Measurements from ENCODE around the gene ACTN4.
"Not testable (repeated sequence)": the region's sequence is repeated elsewhere in the genome, so short reads cannot be mapped to it uniquely, and the experiment has no call there.

The ACTN4 gene

DNA sequence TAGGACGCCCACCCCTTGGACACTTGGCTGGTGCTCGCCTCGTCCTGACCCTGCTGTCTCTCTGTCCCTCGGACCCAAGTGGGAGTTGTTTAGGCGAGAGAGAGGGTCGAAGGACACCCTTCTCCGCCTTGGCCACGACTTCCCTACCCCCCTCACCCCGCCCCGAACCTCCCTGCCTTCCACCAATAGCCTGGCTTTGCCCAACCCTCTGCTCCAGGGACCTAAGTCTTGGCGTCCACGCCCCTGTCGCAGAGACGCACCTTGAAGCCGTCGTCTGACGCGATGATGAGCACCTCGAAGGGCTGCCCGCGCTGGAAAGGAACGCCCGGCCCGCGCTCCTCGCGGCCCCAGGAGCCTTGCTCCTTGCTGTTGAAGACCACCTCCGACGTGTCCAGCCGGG lies 124.1 kb downstream of the ACTN4 start:
- not testable (repeated sequence) for DNase-seq

GRCh38 chr19:38773469-38774177 lies 126.2 kb downstream of the ACTN4 start, which contains the start of gene LGALS7:
TSS of gene LGALS7 (minus strand) at chr19:38773517. CDS start at chr19:38773492, 25 bp downstream.
- no peak for DNase-seq

DNA sequence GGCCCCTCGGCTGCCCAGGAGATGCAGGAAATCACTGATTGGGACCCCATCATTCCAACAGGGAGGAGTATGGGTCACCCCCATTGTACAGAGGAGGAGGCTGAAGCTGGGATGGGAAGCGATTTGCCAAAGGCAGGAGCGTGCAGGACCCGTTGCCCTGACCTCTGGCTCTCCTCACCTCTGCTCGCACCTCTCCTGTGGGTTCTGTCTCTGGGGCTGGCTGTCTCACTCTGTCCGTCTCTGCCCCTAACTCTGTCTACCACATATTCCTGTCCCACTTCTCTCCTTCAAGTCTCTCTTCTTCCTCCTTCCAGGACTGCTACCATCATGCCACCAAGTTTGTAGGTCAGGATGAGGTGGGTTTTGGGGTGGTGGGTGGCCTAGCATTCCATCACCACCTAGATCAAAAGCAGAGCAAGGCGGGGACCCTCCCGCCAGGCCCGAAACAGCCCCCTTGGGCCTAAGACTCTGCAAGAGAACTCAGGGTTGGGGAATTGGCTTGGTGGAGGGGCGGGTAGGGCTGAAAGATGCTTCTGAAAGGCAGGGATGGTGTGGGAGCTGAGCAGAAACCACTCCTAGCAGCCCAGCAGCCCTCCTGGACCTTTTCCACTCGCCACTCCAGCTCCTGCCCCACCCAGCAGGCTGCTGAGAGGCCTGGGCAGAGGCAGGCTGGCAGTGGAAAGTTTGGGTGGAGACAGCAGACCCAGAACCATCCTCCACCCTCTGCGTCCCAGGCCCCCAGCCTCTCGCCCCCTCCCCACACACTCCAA lies 126.9 kb downstream of the ACTN4 start:
- DNase-seq = no peak

- DNase-seq = no peak
These were observed 131.3 kb downstream of the ACTN4 start for GRCh38 chr19:38778733-38779132.

DNA sequence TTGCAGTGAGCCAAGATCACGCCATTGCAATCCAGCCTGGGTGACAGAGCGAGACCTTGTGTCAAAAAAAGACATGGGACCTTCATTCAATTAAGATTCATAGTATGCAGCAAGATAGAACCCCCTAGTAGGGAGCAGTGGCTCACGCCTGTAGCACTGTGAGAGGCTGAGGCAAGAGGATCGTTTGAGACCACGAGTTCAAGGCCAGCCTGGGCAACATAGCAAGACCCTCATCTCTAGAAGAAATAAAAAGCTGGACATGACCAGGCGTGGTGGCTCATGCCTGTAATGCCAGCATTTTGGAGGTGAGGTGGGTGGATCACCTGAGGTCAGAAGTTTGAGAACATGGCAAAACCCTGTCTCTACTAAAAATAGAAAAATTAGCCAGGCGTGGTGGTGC lies 133.0 kb downstream of the ACTN4 start:
- DNase-seq = no peak

DNA sequence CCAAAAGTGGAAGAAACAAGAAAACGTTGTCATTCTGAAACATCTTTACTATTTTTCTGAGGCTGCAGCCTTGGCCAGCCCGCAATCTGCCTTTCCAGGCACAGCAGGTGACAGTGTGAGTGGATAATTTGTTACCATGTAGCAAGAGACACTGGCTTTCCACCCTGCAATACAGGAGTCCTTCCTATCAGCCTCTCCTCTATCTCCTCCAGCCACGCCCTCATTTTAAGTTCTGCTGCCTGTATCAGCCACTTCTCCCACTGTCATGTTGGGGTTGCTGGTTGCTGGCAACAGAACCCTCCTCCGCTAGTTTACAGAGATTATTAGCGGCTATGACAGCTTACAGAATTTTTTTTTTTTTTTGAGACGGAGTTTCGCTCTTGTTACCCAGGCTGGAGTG lies 133.6 kb downstream of the ACTN4 start:
- DNase-seq = no peak
